Fibroblast of villous mesenchyme (primary cell): ENCODE measurements around the gene NUDCD3. TPM values are rescaled to one million over a fixed set of nuclear protein-coding genes. Genes with fewer than 3 reads are reported as not detected.
A peak's percentile ranks its signal among the peaks of the same experiment; 100 is the strongest.

ENCODE experiments used
- DNase-seq: peaks from one replicate; pipeline ENCODE4 v3.0.0-alpha.2; 2010; ENCODE audit warnings: low read depth
- H3K4me3 ChIP-seq: 2 replicates; pipeline ENCODE4 v1.5.1; 2011; ENCODE audit warnings: low read depth, mild to moderate bottlenecking, low read length
- total RNA-seq: library from RNA; depleted of rRNA; stranded (reverse); fragments of >200 nt; gene quantifications from 2 replicates; pipeline ENCODE4 v1.2.3, GENCODE V29; 2012
- TF ChIP-seq, protein P1 (sequence below): IDR thresholded peaks from 2 replicates; pipeline ENCODE4 v1.5.1; 2012; ENCODE audit warnings: low read depth, mild to moderate bottlenecking, low read length; ENCODE audit not compliant: insufficient read depth

NUDCD3 gene
- total RNA-seq, 1 donor = 62.2 TPM

DNA sequence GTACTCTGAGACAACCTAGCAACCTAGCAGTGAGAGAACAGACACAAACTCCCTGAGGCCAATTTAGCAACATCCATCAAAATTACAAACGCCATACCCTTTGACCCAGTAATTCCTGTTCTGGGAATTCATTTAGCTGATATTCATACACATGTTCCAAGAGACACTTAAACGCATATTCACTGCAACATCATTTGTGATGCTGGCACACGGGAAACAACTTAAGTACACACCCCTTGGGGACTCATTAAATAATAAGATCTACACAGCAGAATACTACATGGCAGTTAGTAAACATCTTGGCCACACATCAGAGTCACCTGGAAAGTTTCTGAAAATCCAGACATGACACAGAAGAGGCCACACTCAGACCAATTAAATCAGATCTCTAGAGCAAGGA, 17.6 kb downstream of the NUDCD3 start:
- no peak overlapping the region for H3K4me3 ChIP-seq
- TF ChIP-seq, protein P1, sequence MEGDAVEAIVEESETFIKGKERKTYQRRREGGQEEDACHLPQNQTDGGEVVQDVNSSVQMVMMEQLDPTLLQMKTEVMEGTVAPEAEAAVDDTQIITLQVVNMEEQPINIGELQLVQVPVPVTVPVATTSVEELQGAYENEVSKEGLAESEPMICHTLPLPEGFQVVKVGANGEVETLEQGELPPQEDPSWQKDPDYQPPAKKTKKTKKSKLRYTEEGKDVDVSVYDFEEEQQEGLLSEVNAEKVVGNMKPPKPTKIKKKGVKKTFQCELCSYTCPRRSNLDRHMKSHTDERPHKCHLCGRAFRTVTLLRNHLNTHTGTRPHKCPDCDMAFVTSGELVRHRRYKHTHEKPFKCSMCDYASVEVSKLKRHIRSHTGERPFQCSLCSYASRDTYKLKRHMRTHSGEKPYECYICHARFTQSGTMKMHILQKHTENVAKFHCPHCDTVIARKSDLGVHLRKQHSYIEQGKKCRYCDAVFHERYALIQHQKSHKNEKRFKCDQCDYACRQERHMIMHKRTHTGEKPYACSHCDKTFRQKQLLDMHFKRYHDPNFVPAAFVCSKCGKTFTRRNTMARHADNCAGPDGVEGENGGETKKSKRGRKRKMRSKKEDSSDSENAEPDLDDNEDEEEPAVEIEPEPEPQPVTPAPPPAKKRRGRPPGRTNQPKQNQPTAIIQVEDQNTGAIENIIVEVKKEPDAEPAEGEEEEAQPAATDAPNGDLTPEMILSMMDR = no peak
- no peak for DNase-seq

DNA sequence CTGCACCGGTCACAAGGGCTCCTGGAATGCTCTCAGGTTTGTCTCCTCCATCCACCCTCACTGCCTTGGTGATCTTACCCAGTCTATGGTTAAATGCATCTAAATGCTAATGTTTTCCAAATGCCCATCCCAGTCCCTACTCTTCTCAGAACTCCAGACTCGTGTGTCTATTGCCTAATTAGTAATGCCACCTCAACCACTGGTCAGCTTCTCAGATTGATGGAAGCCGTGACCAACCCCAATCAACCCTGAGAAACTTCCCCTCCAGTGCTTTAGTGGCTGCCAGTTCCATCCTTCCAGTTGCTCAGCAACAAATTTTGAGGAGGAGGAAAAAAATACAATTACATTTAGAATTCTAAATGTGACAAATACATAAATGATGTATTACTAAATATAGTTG, 18.6 kb downstream of the NUDCD3 start:
- TF ChIP-seq, protein P1 = no peak
- no peak overlapping the region for H3K4me3 ChIP-seq
- no peak for DNase-seq

DNA sequence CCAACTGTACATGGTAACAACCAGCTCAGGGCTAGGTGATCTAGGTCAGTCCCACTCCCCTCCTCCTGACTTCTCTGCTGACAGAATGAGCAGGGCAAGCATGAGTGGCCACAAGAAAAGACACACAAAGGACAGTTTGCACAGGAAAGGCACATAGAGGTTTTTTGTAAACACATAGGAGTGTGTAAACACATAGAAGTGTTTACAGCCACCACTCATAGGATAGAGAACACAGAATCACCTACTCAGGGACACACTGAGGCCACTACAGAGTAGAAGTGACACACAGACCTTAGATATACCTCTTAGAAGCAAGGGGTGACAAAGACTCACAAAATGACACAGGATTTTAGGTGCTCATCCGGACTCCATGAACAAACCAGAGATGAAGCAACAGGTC, 19.0 kb downstream of the NUDCD3 start:
- H3K4me3 ChIP-seq = no peak overlapping the region
- TF ChIP-seq, protein P1 = no peak

DNA sequence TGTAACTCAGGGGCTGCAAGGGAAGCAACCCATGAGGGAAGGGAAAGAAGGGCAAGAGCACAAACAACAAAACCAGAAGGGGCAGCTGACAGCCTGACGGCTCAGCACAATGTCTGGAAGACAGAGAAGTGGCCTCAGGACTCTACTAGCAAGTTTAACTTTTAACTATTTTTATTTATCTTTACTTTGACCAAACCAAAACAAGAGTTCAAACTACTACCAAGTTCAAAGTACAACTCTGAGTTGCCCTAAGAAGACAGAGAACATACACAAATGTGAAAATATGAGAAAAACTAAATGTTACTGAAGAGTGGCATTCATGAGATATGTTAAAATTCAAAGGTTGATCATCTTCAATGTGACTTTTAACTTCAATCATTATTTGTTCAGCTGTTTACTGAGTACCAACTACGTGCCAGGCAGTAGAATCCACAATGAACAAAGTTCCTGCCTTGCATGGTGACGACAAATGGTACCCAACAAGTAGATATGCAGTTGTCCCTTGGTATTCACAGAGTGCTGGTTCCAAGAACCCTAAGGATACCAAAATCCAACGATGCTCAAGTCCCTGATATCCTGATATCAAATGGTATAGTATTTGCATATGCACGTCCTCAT, 19.7 kb downstream of the NUDCD3 start:
- no peak overlapping the region for H3K4me3 ChIP-seq
- no peak for DNase-seq
- TF ChIP-seq, protein P1 = no peak

More for the DNA sequence above, 19.0 kb downstream of the NUDCD3 start:
- DNase-seq = no peak

DNA sequence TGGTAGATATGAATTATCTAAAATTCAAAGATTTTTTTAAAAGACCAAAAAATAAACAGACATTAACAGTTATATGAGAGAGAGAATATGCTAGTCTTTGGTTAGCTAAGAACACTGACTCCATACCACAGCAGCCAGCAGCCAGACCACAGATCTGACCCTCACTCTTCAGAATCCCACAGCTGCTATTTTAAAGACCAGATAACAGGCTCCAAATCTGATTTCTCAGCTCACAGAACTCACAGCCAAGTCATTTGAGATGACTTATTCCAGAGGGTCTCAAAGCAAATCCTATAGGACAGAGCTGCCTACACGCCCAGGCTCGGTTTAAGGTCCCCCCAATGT, 20.4 kb downstream of the NUDCD3 start:
- peak; percentile 86 for DNase-seq
- no peak overlapping the region for H3K4me3 ChIP-seq
- TF ChIP-seq, protein P1 = no peak

DNA sequence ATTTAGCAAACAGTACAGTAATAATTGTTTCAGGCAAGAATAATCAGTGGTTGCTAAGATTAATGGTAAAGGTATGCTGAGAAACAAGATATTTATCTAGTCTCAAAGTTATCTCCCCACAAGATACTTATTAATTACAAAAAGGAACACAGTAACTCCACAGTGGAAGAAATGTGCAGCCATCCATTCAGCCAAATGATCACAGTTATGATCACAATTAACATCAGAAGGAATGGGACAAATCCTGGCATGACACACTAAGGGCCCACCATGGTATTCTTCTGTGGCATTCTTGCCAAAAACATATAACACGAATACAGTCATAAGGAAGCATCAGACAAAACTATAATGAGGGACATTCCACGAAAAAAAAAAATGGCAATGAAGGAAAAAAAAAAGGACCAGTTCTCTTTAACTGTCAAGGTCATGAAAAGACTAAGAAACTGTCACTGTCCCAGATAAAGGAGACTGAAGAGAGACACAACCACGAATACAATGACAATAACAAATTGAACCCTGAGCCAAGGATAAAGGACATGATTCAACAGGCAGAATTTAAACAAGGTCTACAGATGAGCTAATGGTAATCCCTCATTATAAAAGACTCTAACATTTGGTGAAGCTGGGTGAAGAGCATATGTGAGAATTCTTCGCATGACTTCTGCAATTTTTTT, 20.9 kb downstream of the NUDCD3 start:
- TF ChIP-seq, protein P1 = no peak
- no peak for DNase-seq

DNA sequence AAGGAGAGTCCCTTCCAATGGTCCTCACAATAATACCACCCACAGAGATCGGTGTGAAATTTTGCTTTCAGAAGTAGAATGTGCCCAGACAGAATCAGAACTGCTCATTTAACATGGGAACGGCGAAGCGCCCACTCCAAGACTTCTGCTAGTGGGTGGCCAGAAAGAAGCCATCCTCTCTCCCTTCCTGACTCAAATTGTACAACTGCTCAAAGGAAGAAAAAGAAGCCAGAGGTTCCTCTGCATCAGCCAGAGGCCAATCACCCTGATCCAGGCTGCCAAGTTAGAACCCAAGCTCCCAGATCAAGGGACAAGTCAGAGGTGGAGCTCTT, 23.3 kb downstream of the NUDCD3 start:
- TF ChIP-seq, protein P1 = no peak
- H3K4me3 ChIP-seq = no peak overlapping the region

More for the DNA sequence above, 20.9 kb downstream of the NUDCD3 start:
- no peak overlapping the region for H3K4me3 ChIP-seq

More for the DNA sequence above, 23.3 kb downstream of the NUDCD3 start:
- DNase-seq = no peak
